ENCODE data around the gene NT5C2.
"Not testable (repeated sequence)": the region's sequence is repeated elsewhere in the genome, so short reads cannot be mapped to it uniquely, and the experiment has no call there.

The NT5C2 gene

GRCh38 chr10:103083266-103083976, 109.7 kb downstream of the NT5C2 start:
- no peak for DNase-seq

GRCh38 chr10:103082683-103083082, 110.4 kb downstream of the NT5C2 start:
- no peak for DNase-seq

- DNase-seq: no peak
Observed at GRCh38 chr10:103080891-103081581, 112.0 kb downstream of the NT5C2 start.

- no peak for DNase-seq
Observed at GRCh38 chr10:103079946-103080345, 113.1 kb downstream of the NT5C2 start.

GRCh38 chr10:103079100-103079499, 114.0 kb downstream of the NT5C2 start:
- no peak for DNase-seq

- DNase-seq: no peak
Observed at GRCh38 chr10:103078676-103079075, 114.4 kb downstream of the NT5C2 start.

GRCh38 chr10:103078309-103078615, 114.8 kb downstream of the NT5C2 start:
- DNase-seq: no peak

GRCh38 chr10:103077491-103078308, 115.4 kb downstream of the NT5C2 start:
- DNase-seq: no peak

GRCh38 chr10:103077020-103077419, 116.1 kb downstream of the NT5C2 start:
- DNase-seq: no peak

- DNase-seq: no peak
Observed at GRCh38 chr10:103072891-103073290, 120.2 kb downstream of the NT5C2 start.

GRCh38 chr10:103072276-103072675, 120.8 kb downstream of the NT5C2 start:
- no peak for DNase-seq

GRCh38 chr10:103069453-103070331, 123.4 kb downstream of the NT5C2 start:
- DNase-seq: no peak

GRCh38 chr10:103067956-103068355, 125.1 kb downstream of the NT5C2 start:
- DNase-seq: no peak

GRCh38 chr10:103067484-103067883, 125.6 kb downstream of the NT5C2 start:
- DNase-seq: no peak

- not testable (repeated sequence) for DNase-seq
Observed at GRCh38 chr10:103067099-103067477, 126.0 kb downstream of the NT5C2 start.

GRCh38 chr10:103066141-103067098, 126.7 kb downstream of the NT5C2 start:
- no peak for DNase-seq

- DNase-seq: no peak
Observed at GRCh38 chr10:103064956-103065355, 128.1 kb downstream of the NT5C2 start.

GRCh38 chr10:103062854-103063590, 130.1 kb downstream of the NT5C2 start:
- DNase-seq: no peak

- no peak for DNase-seq
Observed at GRCh38 chr10:103060575-103060974, 132.5 kb downstream of the NT5C2 start.

- no peak for DNase-seq
Observed at GRCh38 chr10:103058034-103058433, 135.0 kb downstream of the NT5C2 start.

GRCh38 chr10:103055105-103055504, 138.0 kb downstream of the NT5C2 start:
- DNase-seq: no peak

All from activated gamma-delta T cell (primary cell).